Fibroblast of lung (primary cell): ENCODE results near the gene COG5. TPM values are rescaled to one million over a fixed set of nuclear protein-coding genes. Genes with fewer than 3 reads are reported as not detected.

Source experiments
- DNase-seq, 2 donors: peaks; one replicate each; pipeline versions ENCODE4 v3.0.0 to v3.0.0-alpha.2; 2010; ENCODE audit warnings: low read depth in 2 of 2
- H2AFZ ChIP-seq: 2 replicates; pipeline ENCODE4 v1.5.1; 2012; ENCODE audit warnings: low read length, control low read depth, inconsistent platforms
- H3K27ac ChIP-seq: 2 replicates; pipeline ENCODE4 v1.5.1; 2011; ENCODE audit warnings: low read length, control low read depth; ENCODE audit not compliant: insufficient read depth
- H3K27me3 ChIP-seq: 2 replicates; pipeline ENCODE4 v1.5.1; 2011; ENCODE audit warnings: mild to moderate bottlenecking, low read length; ENCODE audit not compliant: control insufficient read depth, insufficient read depth
- H3K36me3 ChIP-seq: 2 replicates; pipeline ENCODE4 v1.5.1; 2011; ENCODE audit warnings: low read length; ENCODE audit not compliant: control insufficient read depth, insufficient read depth
- H3K4me1 ChIP-seq: 2 replicates; pipeline ENCODE4 v1.5.1; 2011; ENCODE audit warnings: low read length; ENCODE audit not compliant: control insufficient read depth, insufficient read depth; ENCODE audit errors: extremely low read depth
- H3K4me2 ChIP-seq: 2 replicates; pipeline ENCODE4 v1.5.1; 2011; ENCODE audit warnings: low read length, control low read depth; ENCODE audit not compliant: insufficient read depth; ENCODE audit errors: extremely low read depth
- H3K4me3 ChIP-seq, 4 experiments: fragments of 200-600 bp in 1 of 4; sonication (generic) in 1 of 4; replicated peaks in 1 of 4; 2 replicates each; pipeline ENCODE4 v1.5.1; 2011 to 2016; ENCODE audit warnings: low read length in 4 of 4, low read depth in 3 of 4, mild to moderate bottlenecking in 3 of 4, control low read depth in 2 of 4, inconsistent platforms in 1 of 4, mixed read lengths in 1 of 4; ENCODE audit not compliant: insufficient read depth in 1 of 4; ENCODE audit errors: control extremely low read depth in 1 of 4
- H3K79me2 ChIP-seq: 2 replicates; pipeline ENCODE4 v1.5.1; 2012; ENCODE audit warnings: mild to moderate bottlenecking, low read length, inconsistent platforms; ENCODE audit not compliant: control insufficient read depth, insufficient read depth
- H3K9ac ChIP-seq: 2 replicates; pipeline ENCODE4 v1.5.1; 2011; ENCODE audit warnings: mild to moderate bottlenecking, low read length, control low read depth; ENCODE audit not compliant: insufficient read depth
- H3K9me3 ChIP-seq: 2 replicates; pipeline ENCODE4 v1.5.1; 2012; ENCODE audit warnings: low read depth, low read length; ENCODE audit not compliant: control insufficient read depth, insufficient read depth
- H4K20me1 ChIP-seq: 2 replicates; pipeline ENCODE4 v1.5.1; 2011; ENCODE audit warnings: low read length; ENCODE audit not compliant: control insufficient read depth, insufficient read depth; ENCODE audit errors: extremely low read depth
- CTCF ChIP-seq, 2 donors: IDR thresholded peaks in 1 of 2; conservative IDR thresholded peaks in 1 of 2; 1 replicate in 1 of 2; 2 replicates in 1 of 2; pipeline ENCODE4 v1.5.1; 2011 to 2012; ENCODE audit warnings: low read length in 2 of 2, control low read depth in 1 of 2, inconsistent platforms in 1 of 2, low read depth in 1 of 2, mild to moderate bottlenecking in 1 of 2
- EZH2 ChIP-seq: IDR thresholded peaks from 2 replicates; pipeline ENCODE4 v1.5.1; 2012; ENCODE audit warnings: low read length, control low read depth, mild to moderate bottlenecking; ENCODE audit errors: missing control alignments
- polyA plus RNA-seq, 2 donors: library from polyadenylated mRNA; depleted of rRNA in 1 of 2; stranded (reverse) in 1 of 2; unstranded in 1 of 2; fragments of >200 nt; gene quantifications; 2 replicates each; pipeline ENCODE4 v1.2.1, GENCODE V29; 2011 to 2012; ENCODE audit warnings: missing spikeins in 1 of 2
- total RNA-seq: library from RNA; depleted of rRNA; stranded (reverse); fragments of >200 nt; gene quantifications from 2 replicates; pipeline ENCODE4 v1.2.1, GENCODE V29; 2014

The COG5 gene
- total and polyA plus RNA-seq, 2 donors (not counting 1 experiment from before 2014, with no cell fraction given): 34.5 to 40.3 TPM

GRCh38 chr7:107404740-107405537 lies 158.8 kb downstream of the COG5 start:
- H2AFZ ChIP-seq: no peak overlapping the region
- H3K79me2 ChIP-seq: no peaks in the 10 kb centered on the region
- H3K27ac ChIP-seq: no peak overlapping the region
- H3K4me2 ChIP-seq: no peak overlapping the region
- no peaks in the 10 kb centered on the region for H3K27me3 ChIP-seq
- DNase-seq: no peak
- H4K20me1 ChIP-seq: no peaks in the 10 kb centered on the region
- H3K9ac ChIP-seq: no peak overlapping the region
- H3K4me1 ChIP-seq: no peaks in the 10 kb centered on the region
- no peak overlapping the region for H3K4me3 ChIP-seq
- H3K36me3 ChIP-seq: no peaks in the 10 kb centered on the region
- no peaks in the 10 kb centered on the region for H3K9me3 ChIP-seq
- no peak for TF ChIP-seq EZH2
- no peak for TF ChIP-seq CTCF (conservative IDR thresholded peaks at IDR 0.05 in 1 of 2, IDR thresholded peaks at IDR 0.05 in 1 of 2; ENCODE audit: low read depth in 1 of 2, low read length in 2 of 2)

- no peak overlapping the region for H3K4me3 ChIP-seq
- no peaks in the 10 kb centered on the region for H3K4me1 ChIP-seq
- H3K36me3 ChIP-seq: no peaks in the 10 kb centered on the region
- no peak for DNase-seq
- H3K9ac ChIP-seq: no peak overlapping the region
- H4K20me1 ChIP-seq: no peaks in the 10 kb centered on the region
- H3K9me3 ChIP-seq: no peaks in the 10 kb centered on the region
- no peaks in the 10 kb centered on the region for H3K27me3 ChIP-seq
- no peaks in the 10 kb centered on the region for H3K79me2 ChIP-seq
- H2AFZ ChIP-seq: no peak overlapping the region
- H3K4me2 ChIP-seq: no peak overlapping the region
- TF ChIP-seq CTCF (conservative IDR thresholded peaks at IDR 0.05 in 1 of 2, IDR thresholded peaks at IDR 0.05 in 1 of 2; ENCODE audit: low read depth in 1 of 2, low read length in 2 of 2) (no peak), EZH2 (no peak)
- no peak overlapping the region for H3K27ac ChIP-seq
Observed at GRCh38 chr7:107398161-107398560, 165.6 kb downstream of the COG5 start.

- Histone ChIP-seq H3K4me2 (no peak overlapping the region), H3K4me1 (no peaks in the 10 kb centered on the region), H3K36me3 (no peaks in the 10 kb centered on the region), H4K20me1 (no peaks in the 10 kb centered on the region), H2AFZ (no peak overlapping the region), H3K27ac (no peak overlapping the region), H3K79me2 (no peaks in the 10 kb centered on the region), H3K27me3 (no peaks in the 10 kb centered on the region), H3K4me3 (no peak overlapping the region), H3K9ac (no peak overlapping the region), H3K9me3 (no peaks in the 10 kb centered on the region)
- TF ChIP-seq EZH2 (no peak), CTCF (conservative IDR thresholded peaks at IDR 0.05 in 1 of 2, IDR thresholded peaks at IDR 0.05 in 1 of 2; ENCODE audit: low read depth in 1 of 2, low read length in 2 of 2) (no peak)
- DNase-seq: no peak
Observed at GRCh38 chr7:107396990-107397389, 166.7 kb downstream of the COG5 start.
